Activated T-helper 1 cell treated with Interleukin-2 at 50 U/mL for 16 hours (primary cell): ENCODE results near the gene OPN4.

ENCODE experiments used
- DNase-seq: peaks from one replicate; pipeline ENCODE4 v3.0.0-alpha.2; 2020; ENCODE audit warnings: low read depth

Gene OPN4

DNA sequence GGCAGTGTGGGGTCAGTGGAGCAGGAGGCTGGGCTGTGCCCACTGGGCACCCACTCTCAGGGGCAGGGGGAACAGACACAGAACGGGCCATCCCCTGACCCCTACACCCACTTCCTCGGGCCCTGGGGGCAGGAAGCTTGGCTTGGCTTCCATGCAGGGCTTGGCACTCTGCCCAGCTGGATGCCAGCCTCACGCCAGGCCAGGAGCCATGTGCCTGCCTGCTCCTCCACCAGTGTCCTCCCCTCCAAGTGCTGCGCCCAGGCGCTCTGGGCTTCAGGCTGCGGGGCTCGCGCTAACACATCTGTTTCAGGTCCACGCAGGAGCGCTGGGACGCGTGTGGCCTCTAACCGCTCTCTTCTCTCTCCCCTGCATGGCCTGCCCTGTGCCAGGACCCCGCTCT, 26.7 kb downstream of the OPN4 start:
- no peak for DNase-seq

- DNase-seq = no peak
Measured at GRCh38 chr10:86681722-86682386, 27.5 kb downstream of the OPN4 start.

GRCh38 chr10:86682675-86683074, 28.3 kb downstream of the OPN4 start:
- no peak for DNase-seq

DNA sequence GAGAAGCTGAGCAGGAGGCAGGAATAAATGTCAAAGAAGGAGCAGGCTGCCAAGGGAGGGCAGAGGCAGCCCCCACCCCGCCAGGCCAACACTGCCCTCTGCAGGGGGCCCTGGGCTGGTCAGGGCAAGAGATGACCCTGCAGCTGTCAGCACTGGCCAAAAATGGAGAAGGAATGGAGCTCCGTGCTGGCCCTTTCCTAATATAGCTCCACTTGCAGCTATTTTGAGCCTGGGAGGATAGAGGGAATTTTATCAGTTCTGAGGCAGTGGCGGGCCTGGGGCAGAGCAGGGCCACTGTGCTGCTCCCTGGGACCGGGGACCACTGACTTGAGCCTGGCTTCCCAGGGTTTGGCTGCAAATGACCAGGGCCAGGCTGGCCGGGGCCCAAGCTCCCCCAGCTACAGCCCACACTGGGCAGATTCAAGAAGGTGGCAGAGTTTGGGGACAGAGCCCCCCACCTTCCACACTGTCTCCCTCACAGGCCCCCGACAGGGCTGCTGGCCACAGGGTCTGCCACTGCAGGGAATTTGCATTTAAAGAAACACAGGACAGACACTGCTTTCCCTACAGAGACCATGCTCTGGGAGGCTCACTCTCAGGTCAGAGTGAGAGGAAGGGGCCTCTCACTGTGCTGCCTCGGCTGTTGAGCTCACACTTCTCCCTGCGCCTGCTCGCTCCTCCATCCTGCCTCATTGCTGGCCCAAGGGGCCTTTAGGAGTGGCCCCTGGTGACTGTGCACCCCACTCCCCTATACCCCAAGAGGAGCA, 30.2 kb downstream of the OPN4 start:
- no peak for DNase-seq

- DNase-seq = no peak
Measured at GRCh38 chr10:86685416-86685815, 31.1 kb downstream of the OPN4 start.

GRCh38 chr10:86685893-86686632, 31.7 kb downstream of the OPN4 start:
- DNase-seq = no peak

GRCh38 chr10:86686972-86687371, 32.6 kb downstream of the OPN4 start:
- DNase-seq = no peak

DNA sequence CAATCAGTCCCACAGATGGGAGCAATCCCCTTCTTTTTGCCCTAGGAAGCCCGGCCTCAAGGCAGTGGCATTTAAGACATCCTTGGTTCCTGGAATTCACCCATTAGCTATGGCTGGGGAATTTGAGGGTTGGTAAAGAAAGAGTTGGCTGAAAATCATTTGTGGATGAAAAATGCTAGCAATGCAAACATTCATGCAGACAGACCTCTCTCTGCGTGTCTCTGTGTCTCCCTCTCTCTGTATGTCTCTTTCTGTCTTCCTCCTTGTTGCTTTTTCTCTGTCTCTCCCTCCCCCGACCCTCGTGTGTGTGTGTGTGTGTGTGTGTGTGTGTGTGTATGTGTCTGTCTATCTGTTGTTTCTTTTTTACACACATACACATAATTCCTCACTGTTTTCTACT, 33.4 kb downstream of the OPN4 start:
- no peak for DNase-seq

- peak; percentile 15 for DNase-seq
Measured at GRCh38 chr10:86688398-86688921, 34.1 kb downstream of the OPN4 start.

DNA sequence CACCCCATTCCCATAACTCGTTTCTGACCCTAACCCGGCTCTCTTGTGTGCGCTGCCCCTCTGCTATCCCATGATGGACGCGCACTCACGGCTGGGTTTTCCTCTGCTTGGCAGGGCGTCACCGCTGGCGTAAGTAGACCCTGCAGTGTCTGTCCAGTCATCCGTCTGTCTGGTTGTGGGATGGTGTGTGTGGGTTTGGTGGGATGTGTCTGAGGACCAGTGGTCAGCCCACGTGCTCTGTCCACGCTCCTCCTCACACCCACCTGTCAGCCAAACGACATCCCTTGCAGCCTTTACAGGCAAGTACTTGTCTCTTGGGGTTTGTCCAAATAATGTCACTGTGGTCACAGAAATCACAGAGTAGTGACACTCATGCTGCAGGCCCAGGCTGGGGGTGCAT, 34.8 kb downstream of the OPN4 start:
- DNase-seq = no peak

- DNase-seq = no peak
Measured at GRCh38 chr10:86690231-86690630, 35.9 kb downstream of the OPN4 start.

DNA sequence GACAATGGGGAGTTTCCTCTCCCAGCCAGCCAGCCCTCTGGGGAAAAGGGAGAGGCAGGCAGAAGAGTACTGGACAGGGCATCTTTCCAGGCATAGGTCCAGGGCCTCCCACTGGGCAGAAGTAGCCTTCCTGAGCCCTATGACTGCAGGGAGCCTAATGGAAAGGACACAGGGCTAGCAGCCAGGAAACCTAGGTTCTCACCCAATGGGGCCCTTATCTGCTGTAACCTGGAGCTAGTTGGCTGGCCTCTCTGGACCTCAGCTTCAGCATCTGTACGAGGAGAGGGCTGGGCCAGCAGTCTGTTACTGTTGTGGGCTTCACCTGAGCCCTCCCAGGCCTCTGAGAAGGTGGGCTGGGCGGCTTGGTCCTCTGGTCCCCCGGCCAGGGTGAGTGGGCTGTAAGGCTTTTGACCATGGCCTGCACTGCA, 36.3 kb downstream of the OPN4 start:
- no peak for DNase-seq

GRCh38 chr10:86691333-86692022, 37.1 kb downstream of the OPN4 start:
- no peak for DNase-seq

DNA sequence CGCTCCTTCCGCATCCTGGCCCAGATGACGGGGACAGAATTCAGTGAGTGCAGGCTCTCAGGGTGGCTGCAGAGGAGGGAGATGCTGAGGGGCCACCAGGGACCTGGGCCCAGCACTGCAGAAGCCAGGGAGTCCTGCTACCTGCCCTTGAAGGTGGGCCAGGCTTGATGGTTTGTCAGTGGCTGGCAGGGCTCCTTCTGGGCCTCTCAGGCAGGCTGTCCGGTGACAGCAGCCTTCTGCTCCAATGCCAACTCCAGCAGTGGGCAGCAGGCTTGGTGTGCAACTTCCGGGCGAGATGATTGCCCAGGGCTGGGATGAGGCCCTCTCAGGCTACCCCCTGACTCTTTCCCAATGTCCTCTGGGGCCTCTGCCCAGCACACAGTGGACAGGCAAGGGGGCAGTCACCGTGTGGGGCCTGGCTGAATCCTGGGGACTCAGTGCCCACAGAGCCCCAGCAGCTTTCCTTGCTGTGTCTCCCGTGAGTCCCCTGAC, 37.7 kb downstream of the OPN4 start:
- no peak for DNase-seq

DNA sequence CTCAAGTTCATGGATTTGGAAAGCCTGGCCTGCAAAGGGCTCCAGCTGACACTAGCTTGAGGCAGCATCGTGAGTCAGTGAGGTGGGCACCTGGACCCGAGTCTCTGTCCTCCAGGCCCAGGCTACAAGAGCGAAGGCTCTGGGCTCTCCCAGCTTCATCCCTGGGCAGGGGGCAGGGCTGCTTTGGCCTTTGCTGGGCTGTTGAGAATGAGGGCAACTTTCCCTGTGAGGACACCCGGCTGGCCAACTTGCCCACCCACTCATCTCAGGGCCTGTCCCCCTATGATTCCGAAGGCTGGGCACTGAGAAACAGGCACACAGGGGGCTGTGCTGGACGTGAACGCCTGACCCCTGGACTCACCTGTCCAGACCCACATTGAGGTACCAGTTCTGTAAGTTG, 38.3 kb downstream of the OPN4 start:
- DNase-seq = no peak

GRCh38 chr10:86693275-86693674, 38.9 kb downstream of the OPN4 start:
- no peak for DNase-seq

- DNase-seq = no peak
Measured at GRCh38 chr10:86693721-86694369, 39.5 kb downstream of the OPN4 start.

DNA sequence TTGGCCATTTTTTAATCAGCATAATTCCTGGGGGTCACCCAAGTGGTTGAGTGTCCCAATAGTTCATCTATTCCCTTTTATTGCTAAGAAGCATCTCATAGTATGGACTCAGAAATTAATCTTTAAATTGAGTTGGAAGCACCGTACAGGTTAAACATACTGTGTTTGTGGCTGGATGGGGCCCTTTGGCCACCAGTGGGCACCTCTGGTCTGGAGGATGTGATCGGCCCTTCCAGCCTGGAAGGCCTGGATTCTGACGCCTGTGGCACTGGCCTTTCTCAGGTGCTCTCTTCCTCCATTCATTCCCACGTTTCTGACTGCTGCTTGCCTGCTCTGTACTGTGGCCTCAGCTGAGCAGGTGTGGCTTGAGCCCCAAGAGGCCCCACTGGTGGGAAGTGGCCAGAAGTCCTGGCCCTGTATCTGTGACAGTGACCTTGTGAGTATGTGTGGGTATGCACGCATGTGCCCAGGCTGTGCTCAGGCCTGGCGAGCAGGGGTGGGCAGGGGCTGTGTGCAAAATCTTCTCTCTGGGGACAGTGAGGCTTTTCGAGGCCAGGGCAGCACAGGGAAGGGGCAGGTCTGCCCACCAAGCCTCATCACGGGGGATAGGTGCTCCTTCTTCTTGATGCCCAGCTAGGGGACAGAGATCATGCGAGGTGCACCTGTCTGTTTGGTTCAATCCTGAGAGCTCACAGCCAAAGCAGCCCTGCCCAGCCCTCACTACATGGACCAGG, 44.0 kb downstream of the OPN4 start:
- DNase-seq = no peak

DNA sequence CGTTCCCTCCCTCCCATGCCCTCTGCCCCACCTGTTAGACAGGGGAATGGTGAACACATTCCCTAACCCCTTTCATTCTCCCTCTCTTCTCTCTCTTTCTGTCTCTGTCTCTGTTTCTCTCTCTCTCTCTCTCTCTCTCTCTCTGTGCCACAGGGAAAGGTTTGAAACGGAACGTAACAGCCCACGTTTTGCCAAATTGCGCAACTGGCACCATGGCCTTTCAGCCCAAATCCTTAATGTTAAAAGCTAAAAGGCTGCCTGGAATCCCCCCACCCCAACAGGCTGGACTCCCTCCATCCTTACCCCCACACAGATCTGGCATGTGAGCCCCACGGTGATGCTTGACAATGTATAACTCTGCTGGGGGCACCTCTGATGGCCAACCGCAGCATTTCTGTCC, 44.8 kb downstream of the OPN4 start:
- DNase-seq = no peak

DNA sequence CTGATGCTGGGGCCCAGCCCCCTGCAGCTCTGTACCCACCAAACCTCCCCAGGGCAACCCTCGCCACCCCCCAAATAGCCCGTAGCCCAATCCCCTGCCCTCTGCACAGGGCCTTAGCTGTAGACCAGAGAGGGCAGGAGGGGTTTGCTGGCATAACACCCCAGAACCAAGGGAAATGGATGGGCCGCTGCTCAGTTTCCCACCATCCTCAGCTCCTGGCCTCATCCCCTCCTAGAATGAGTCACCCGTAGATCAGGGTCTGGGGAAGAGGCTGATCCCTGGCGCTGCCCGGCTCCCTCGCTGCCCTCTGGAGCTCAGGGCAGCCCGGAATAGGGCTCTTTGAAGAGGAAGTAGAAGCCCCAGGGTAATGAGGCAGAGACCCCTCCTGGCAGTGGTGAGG, 45.2 kb downstream of the OPN4 start:
- no peak for DNase-seq
